ENCODE measurements around the gene TSPAN10.

DNA sequence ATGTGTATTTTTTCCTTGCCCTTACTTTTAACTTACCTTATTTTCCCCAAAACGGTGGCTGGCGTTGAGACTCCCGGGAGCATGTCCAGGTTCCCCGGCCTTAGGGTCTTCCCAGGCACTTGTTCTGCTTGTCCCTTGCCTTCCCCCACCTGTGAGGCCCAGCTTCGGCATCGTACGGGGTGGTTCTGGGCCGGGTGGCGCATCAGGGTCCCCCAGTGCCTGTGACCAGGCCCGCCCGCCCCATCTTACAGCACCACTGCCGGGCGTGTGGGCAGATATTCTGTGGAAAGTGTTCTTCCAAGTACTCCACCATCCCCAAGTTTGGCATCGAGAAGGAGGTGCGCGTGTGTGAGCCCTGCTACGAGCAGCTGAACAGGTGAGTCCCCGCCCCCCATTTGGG lies 54.2 kb downstream of the TSPAN10 start:
- TF ChIP-seq POLR2A (IDR thresholded peaks at IDR 0.05) = no peak
- no peak for TF ChIP-seq EP300 (IDR thresholded peaks at IDR 0.05)

Data from tibial nerve (tissue), 3 donors.